ENCODE data around the gene C19orf53. TPM values are rescaled to one million over a fixed set of nuclear protein-coding genes. Genes with fewer than 3 reads are reported as not detected.

C19orf53 gene
- 167 and 195 TPM in 2 replicates for total RNA-seq (2014; rRNA removed; shearing (Covaris generic))

DNA sequence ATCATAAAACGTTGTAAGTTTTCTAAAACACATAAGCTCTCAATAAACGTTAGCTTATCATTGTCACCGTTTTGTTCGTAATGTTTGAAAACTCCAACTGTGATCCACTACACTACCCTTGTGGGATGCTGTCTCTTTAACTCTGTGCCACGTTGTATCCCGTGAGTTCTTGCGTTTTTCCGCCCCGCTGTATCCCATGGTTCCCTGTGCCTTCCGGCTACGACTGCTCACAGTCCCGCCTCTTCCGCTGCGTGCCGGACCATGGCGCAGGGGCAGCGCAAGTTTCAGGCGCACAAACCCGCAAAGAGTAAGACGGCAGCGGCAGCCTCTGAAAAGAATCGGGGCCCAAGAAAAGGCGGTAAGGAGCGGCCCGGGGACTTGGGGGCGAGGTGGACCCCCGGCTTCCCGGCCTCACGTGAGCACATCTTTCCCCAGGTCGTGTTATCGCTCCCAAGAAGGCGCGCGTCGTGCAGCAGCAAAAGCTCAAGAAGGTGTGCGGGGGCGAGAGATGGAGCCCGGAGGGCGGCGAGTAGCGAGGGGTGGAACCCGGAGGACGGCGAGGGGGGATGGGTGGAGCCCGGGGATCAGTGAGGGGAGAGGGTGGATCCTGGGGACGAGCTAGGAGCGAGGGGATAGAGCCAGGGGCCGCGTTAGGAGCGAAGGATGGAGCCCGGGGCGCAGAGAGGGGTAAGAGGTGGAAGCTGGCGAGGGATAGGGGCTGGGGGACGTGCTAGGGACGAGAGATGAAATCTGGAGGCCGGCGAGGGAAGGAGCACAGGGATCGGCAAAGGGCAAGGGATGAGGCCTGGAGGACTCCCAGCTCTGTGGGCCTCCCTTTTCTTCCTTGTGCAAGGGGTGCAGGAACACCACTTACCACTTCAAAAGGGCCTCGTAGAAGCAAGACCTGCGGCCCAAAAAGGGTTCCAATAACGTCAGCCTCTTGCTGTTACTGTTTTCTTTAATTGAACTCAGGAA is at the start of gene C19orf53:
TSS of gene C19orf53 (plus strand) at position 240 of the 975 bp plus-strand sequence. CDS start at position 262, 22 bp downstream.
- Histone ChIP-seq H3K4me3 (peak within 1 kb of the TSS; percentile 65), H3K27me3 (replicated peaks) (no peaks in the 10 kb centered on the region), H3K9me3 (replicated peaks) (no peaks in the 10 kb centered on the region), H3K4me1 (replicated peaks) (peaks cover 7% of the 10 kb centered on the region), H3K27ac (peak within 1 kb of the TSS; percentile 35), H3K36me3 (peaks cover 71% of the 10 kb centered on the region)
- peak; percentile 79 to 90 for DNase-seq (ENCODE audit: low read depth in 1 of 2, low spot score in 2 of 2)

GRCh38 chr19:13726323-13726722 is 47.9 kb upstream of the C19orf53 start:
- Histone ChIP-seq H3K27ac (no peak overlapping the region), H3K9me3 (replicated peaks) (no peaks in the 10 kb centered on the region), H3K4me1 (replicated peaks) (peaks cover 15% of the 10 kb centered on the region), H3K4me3 (no peak overlapping the region), H3K27me3 (replicated peaks) (no peaks in the 10 kb centered on the region), H3K36me3 (no peaks in the 10 kb centered on the region)
- no peak for DNase-seq (ENCODE audit: low read depth in 1 of 2, low spot score in 2 of 2)

DNA sequence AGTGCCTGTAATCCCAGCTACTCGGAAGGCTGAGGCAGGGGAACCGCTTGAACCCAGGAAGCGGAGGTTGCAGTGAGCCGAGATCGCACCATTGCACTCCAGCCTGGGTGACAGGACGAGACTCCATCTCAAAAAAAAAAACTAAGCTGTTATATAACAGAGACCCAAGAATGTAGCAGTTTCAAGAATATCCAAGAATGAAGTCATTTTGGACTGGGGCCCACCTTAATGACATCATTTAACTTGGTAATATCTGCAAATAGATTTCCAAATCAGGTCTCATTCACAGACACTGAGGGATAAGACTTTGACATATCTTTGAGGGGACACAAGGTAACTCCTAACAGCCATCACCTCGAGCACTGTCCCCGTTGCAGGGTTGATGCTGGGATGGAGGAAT is 46.5 kb upstream of the C19orf53 start:
- Histone ChIP-seq H3K9me3 (replicated peaks) (no peaks in the 10 kb centered on the region), H3K4me3 (no peak overlapping the region), H3K27me3 (replicated peaks) (no peaks in the 10 kb centered on the region), H3K27ac (no peak overlapping the region), H3K4me1 (replicated peaks) (peaks cover 21% of the 10 kb centered on the region), H3K36me3 (no peaks in the 10 kb centered on the region)
- DNase-seq (ENCODE audit: low read depth in 1 of 2, low spot score in 2 of 2): no peak

DNA sequence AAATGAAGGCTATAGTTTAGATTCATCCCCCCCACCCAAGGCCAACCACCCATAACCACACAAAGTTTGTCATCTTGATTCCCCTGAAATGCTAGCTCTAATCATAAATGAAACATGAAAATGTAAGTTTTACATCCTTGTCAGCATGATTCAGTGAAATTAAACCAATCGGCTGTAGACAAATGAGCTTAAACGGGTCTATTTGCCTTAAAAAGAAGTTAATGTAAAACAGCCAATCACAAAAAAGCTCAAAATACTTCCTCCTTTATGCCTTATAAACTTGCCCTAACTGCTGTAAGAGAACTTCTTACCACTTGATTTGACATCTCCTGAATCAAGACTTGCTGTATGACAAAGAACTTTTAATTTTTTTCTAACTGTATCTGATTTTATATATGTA is 44.4 kb upstream of the C19orf53 start:
- Histone ChIP-seq H3K4me1 (replicated peaks) (peaks cover 21% of the 10 kb centered on the region), H3K27ac (peak overlapping the region; percentile 95), H3K36me3 (no peaks in the 10 kb centered on the region), H3K9me3 (replicated peaks) (no peaks in the 10 kb centered on the region), H3K4me3 (no peak overlapping the region), H3K27me3 (replicated peaks) (no peaks in the 10 kb centered on the region)
- no peak for DNase-seq (ENCODE audit: low read depth in 1 of 2, low spot score in 2 of 2)

DNA sequence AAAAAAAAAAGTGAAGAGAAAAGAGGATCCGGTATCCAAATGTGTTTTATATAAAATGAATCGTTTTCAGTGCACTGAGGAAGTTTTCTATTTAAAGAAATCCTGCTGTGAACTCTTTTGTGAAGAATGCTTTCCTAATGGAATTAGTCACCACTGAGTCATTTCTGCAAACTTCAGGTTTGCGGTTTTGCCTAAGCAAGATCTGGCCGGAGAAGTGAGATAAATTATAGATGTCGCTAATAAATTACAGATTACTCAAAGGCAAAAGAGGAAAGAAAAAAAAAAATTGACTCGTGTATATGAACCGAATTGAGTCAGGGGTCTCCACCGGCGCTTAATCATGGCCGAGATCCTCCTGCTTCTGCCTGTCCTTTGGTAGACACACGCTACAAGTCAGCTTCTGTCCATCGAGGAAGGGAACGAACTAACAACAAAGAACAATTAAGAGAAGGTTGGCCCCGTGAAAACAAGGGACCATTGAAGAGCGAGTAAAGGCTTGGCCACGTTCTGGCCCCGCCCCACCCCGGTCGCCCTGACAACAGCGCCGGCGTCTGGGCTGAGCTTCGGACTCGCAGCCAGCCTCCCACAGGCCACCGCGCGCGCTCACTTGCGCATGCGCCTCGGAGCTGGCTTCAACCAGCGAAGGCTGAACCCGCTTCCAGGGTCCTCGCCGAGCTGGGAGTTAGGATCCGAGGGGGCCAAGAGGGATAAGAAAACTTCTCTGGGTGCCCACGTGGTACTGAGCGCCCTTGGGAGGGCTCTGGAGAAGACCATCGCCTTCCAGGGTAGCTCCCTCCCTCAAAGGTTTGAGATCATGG is 42.9 kb upstream of the C19orf53 start:
- peak; percentile 96 to 97 for DNase-seq (ENCODE audit: low read depth in 1 of 2, low spot score in 2 of 2)
- H3K36me3 ChIP-seq: no peaks in the 10 kb centered on the region

DNA sequence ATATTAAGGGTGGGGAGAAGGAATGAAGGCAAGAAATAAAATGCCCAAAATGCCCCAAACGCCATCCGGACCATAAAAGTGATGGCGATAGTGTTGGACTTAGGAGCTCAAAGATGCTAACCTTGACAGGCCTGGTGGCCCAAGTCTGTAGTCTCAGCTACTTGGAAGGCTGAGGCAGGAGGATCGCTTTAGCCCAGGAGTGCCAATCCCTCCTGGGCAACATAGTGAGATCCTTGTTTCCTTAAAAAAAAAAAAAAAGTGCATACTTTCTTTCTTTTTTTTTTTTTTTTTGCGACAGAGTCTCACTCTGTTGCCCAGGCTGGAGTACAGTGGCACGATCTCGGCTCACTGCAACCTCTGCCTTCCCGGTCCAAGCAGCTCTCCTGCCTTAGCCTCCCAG is 41.9 kb upstream of the C19orf53 start:
- peak overlapping the region; percentile 43 for H3K4me3 ChIP-seq
- peaks cover 21% of the 10 kb centered on the region for H3K4me1 ChIP-seq (replicated peaks)
- H3K9me3 ChIP-seq (replicated peaks): no peaks in the 10 kb centered on the region
- no peaks in the 10 kb centered on the region for H3K36me3 ChIP-seq
- no peaks in the 10 kb centered on the region for H3K27me3 ChIP-seq (replicated peaks)
- H3K27ac ChIP-seq: peak overlapping the region; percentile 95
- no peak for DNase-seq (ENCODE audit: low read depth in 1 of 2, low spot score in 2 of 2)

More for the DNA sequence above, 42.9 kb upstream of the C19orf53 start:
- Histone ChIP-seq H3K4me3 (peak overlapping the region; percentile 43), H3K9me3 (replicated peaks) (no peaks in the 10 kb centered on the region), H3K27ac (peak overlapping the region; percentile 95), H3K27me3 (replicated peaks) (no peaks in the 10 kb centered on the region), H3K4me1 (replicated peaks) (peaks cover 21% of the 10 kb centered on the region)

DNA sequence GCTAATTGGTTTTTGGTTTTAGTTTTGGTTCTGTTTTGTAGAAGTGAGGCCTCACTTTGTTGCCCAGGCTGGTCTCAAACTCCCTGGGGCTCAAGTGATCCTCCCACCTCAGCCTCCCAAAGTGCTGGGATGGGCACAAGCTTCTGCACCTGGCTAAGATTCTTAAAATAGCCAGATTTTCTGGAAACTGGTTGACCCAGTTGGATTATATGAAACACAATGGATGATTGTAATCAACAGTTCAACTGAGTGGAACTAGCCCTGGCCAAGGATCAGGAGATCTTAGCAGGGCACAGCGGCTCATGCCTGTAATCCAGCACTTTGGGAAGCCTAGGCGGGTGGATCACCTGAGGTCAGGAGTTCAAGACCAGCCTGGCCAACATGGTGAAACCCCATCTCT is 39.5 kb upstream of the C19orf53 start:
- Histone ChIP-seq H3K27me3 (replicated peaks) (no peaks in the 10 kb centered on the region), H3K9me3 (replicated peaks) (no peaks in the 10 kb centered on the region), H3K4me1 (replicated peaks) (peaks cover 17% of the 10 kb centered on the region), H3K27ac (no peak overlapping the region), H3K4me3 (no peak overlapping the region), H3K36me3 (peaks cover 5% of the 10 kb centered on the region; the same call in 1 of the 2 replicates)
- DNase-seq (ENCODE audit: low read depth in 1 of 2, low spot score in 2 of 2): no peak

DNA sequence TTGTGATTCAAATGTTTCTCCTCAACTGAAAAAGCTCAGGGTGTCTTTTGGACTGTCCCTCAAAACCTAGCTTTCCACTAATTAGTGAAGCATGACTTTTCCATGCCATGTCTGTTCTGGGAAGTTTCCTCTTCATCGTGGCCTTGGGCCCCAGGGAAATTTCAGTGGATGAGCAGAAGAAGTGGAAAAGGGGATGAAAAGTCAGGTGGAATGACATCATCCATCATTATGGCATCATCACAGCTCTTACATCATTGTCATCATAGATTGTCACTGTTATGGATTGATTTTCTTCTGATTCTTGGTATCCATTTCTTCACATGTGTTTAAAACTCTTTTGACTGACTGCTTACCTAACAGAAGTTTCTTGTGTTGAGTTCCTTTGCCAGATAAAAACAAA is 36.2 kb upstream of the C19orf53 start:
- Histone ChIP-seq H3K27me3 (replicated peaks) (no peaks in the 10 kb centered on the region), H3K4me1 (replicated peaks) (no peaks in the 10 kb centered on the region), H3K27ac (no peak overlapping the region), H3K4me3 (no peak overlapping the region), H3K36me3 (peaks cover 5% of the 10 kb centered on the region; the same call in 1 of the 2 replicates), H3K9me3 (replicated peaks) (no peaks in the 10 kb centered on the region)
- DNase-seq (ENCODE audit: low read depth in 1 of 2, low spot score in 2 of 2): no peak

GRCh38 chr19:13741893-13742292 is 32.4 kb upstream of the C19orf53 start:
- H3K4me1 ChIP-seq (replicated peaks): no peaks in the 10 kb centered on the region
- H3K36me3 ChIP-seq: peaks cover 5% of the 10 kb centered on the region; the same call in 1 of the 2 replicates
- H3K9me3 ChIP-seq (replicated peaks): no peaks in the 10 kb centered on the region
- H3K27ac ChIP-seq: no peak overlapping the region
- H3K4me3 ChIP-seq: no peak overlapping the region
- no peaks in the 10 kb centered on the region for H3K27me3 ChIP-seq (replicated peaks)
- DNase-seq (ENCODE audit: low read depth in 1 of 2, low spot score in 2 of 2): no peak

- no peak for DNase-seq (ENCODE audit: low read depth in 1 of 2, low spot score in 2 of 2)
- H3K4me3 ChIP-seq: no peak overlapping the region
- H3K27me3 ChIP-seq (replicated peaks): no peaks in the 10 kb centered on the region
- no peak overlapping the region for H3K27ac ChIP-seq
- H3K9me3 ChIP-seq (replicated peaks): no peaks in the 10 kb centered on the region; the same call in 1 of the 2 replicates
- peaks cover 5% of the 10 kb centered on the region; the same call in 1 of the 2 replicates for H3K36me3 ChIP-seq
- H3K4me1 ChIP-seq (replicated peaks): no peaks in the 10 kb centered on the region
Observed at GRCh38 chr19:13742756-13743155, 31.5 kb upstream of the C19orf53 start.

DNA sequence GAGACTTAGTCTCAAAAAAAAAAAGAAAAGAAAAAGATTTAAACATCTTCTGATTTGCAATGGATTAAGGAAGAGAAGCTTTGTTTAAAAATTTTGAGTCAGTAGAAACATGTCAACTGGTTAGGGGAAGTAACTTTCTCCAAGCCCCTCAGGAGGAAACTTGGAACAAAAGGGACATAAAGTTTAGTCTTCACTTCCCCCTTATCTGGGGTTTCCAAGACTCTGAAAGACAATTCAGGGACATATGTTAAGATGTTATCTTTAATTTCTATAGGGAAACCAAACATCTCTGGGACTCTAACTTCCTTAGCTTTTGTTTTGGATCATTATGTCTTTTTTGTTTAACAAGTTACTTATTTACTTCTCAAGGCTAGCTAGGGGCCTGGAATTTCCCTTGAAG is 30.1 kb upstream of the C19orf53 start:
- no peaks in the 10 kb centered on the region for H3K27me3 ChIP-seq (replicated peaks)
- no peak overlapping the region for H3K4me3 ChIP-seq
- peaks cover 6% of the 10 kb centered on the region for H3K4me1 ChIP-seq (replicated peaks)
- no peak overlapping the region for H3K27ac ChIP-seq
- DNase-seq (ENCODE audit: low read depth in 1 of 2, low spot score in 2 of 2): no peak
- H3K9me3 ChIP-seq (replicated peaks): no peaks in the 10 kb centered on the region; the same call in 1 of the 2 replicates
- H3K36me3 ChIP-seq: peaks cover 3% of the 10 kb centered on the region; the same call in 1 of the 2 replicates

DNA sequence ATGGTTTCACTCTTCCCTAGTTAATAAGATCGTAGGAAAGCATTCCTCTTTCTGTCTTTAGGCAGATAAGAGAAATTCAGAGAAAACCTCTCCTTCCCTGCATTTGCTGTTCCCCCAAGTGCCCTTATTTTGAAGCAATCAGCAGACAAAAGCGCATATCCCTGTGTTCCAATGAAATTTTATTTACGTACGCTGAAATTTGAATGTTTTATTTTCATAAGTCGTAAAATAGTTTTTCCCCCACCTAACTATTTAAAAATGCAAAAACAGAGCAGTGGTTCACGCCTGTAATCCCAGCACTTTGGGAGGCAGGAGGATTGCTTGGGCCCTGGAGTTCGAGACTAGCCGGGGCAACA is 27.2 kb upstream of the C19orf53 start:
- H3K9me3 ChIP-seq (replicated peaks): no peaks in the 10 kb centered on the region; the same call in 1 of the 2 replicates
- H3K4me3 ChIP-seq: peak overlapping the region; percentile 68
- no peak for DNase-seq (ENCODE audit: low read depth in 1 of 2, low spot score in 2 of 2)
- H3K36me3 ChIP-seq: peaks cover 24% of the 10 kb centered on the region
- no peaks in the 10 kb centered on the region for H3K27me3 ChIP-seq (replicated peaks)
- peaks cover 6% of the 10 kb centered on the region for H3K4me1 ChIP-seq (replicated peaks)
- H3K27ac ChIP-seq: no peak overlapping the region

- no peaks in the 10 kb centered on the region; the same call in 1 of the 2 replicates for H3K9me3 ChIP-seq (replicated peaks)
- H3K27ac ChIP-seq: peak overlapping the region; percentile 42
- H3K36me3 ChIP-seq: peaks cover 35% of the 10 kb centered on the region
- H3K4me1 ChIP-seq (replicated peaks): peaks cover 6% of the 10 kb centered on the region
- no peaks in the 10 kb centered on the region for H3K27me3 ChIP-seq (replicated peaks)
- peak overlapping the region; percentile 68 for H3K4me3 ChIP-seq
- DNase-seq (ENCODE audit: low read depth in 1 of 2, low spot score in 2 of 2): no peak
Observed at GRCh38 chr19:13748169-13748828, 26.0 kb upstream of the C19orf53 start.

All from SJSA1 (cell line).